ENCODE measurements around the gene GALNT9.

GALNT9 gene

DNA sequence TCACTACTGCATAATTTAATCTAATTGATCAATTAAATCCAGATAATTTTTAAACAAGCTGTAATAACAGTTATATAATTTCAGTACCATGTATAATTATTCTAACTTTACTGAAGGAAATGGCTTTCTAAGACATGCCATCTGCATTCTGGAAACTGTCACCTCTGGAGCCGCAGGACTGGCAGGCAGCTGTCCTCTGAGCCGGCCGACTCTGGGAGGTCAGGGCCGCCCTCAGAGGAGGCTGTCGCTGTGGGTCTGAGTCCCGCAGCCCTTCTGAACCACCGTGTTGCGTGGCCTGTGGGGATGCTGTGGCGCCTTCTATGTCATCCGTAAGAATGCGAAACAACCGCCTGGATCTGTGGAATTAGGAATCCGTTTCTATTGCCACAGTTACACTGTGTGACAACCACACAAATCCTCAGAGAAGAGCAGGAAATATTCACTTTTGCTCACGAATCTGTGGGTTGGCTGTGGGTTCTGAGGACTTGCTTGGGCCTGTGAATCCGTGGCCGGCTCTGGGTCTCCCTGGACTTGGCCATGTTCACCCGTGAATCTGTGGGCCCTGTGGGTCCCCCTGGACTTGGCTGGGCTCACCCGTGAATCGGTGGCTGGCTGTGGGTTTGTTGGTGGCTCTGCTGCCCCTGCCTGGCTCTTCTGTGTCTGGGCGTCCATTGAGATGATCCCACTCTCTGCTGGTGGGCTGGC, 17.2 kb upstream of the GALNT9 start:
- TF ChIP-seq, protein P1, sequence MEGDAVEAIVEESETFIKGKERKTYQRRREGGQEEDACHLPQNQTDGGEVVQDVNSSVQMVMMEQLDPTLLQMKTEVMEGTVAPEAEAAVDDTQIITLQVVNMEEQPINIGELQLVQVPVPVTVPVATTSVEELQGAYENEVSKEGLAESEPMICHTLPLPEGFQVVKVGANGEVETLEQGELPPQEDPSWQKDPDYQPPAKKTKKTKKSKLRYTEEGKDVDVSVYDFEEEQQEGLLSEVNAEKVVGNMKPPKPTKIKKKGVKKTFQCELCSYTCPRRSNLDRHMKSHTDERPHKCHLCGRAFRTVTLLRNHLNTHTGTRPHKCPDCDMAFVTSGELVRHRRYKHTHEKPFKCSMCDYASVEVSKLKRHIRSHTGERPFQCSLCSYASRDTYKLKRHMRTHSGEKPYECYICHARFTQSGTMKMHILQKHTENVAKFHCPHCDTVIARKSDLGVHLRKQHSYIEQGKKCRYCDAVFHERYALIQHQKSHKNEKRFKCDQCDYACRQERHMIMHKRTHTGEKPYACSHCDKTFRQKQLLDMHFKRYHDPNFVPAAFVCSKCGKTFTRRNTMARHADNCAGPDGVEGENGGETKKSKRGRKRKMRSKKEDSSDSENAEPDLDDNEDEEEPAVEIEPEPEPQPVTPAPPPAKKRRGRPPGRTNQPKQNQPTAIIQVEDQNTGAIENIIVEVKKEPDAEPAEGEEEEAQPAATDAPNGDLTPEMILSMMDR (IDR thresholded peaks at IDR 0.05; ENCODE audit: low read depth, low read length), result no peak
- DNase-seq (ENCODE audit: low read depth in 2 of 2), result no peak
- no peak overlapping the region for H3K4me3 ChIP-seq (replicated peaks in 1 of 2; ENCODE audit: low read depth in 2 of 2, low read length in 2 of 2)

DNA sequence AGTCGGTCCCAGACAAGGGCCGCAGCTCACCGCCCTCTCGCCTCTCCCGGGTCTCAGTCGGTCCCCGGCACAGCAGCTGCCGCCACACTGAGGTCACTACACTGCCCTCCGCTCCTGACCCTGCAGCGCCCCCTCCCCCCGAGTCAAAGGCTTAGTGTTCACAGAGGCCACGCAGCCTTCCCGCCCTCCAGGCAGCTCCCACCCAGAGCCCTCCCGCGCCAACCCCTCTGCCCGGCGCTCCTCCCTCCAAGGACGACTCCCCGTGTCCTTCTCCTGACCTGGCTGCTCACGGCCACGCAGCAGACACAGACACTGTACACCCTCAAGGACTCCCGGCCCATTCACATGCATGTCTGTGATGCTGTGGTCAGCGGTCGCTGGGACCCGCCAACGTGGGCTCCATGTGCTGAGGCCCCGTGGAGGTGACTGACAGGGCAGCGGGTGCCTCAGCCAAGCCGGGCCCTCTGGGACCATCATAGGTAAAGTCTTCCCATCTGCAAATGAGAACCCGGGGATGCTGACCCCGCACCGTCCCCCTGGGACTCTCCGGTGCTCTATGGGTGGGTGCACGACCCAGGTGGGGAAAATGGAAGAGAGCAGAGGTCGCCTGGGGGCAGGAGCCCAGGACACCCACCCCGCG, 16.3 kb upstream of the GALNT9 start:
- no peak for DNase-seq (ENCODE audit: low read depth in 2 of 2)
- TF ChIP-seq, protein P1 (IDR thresholded peaks at IDR 0.05; ENCODE audit: low read depth, low read length), result no peak

DNA sequence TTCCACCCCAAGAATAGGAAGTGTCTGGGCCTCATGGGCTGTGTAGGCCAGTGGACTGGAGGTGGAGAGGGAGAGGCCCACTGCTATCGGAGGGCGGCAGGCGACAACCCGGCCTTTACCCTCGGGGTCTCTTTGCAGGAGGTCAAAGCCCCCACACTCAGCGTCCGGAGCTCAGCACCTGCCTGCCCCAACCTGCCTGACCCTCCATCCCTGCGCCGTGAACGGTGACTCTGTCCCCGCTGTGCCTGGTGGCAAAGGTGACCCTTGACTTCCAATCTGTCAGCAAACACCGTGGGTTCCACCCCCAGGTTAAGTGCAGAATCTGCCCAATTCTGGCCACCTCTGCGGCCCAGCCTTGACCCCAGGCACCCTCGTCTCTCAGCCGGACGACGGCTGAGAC, 15.7 kb upstream of the GALNT9 start:
- TF ChIP-seq, protein P1 (IDR thresholded peaks at IDR 0.05; ENCODE audit: low read depth, low read length), result no peak
- DNase-seq (ENCODE audit: low read depth in 2 of 2), result no peak
- no peak overlapping the region for H3K4me3 ChIP-seq (replicated peaks in 1 of 2; ENCODE audit: low read depth in 2 of 2, low read length in 2 of 2)

More for the DNA sequence above, 16.3 kb upstream of the GALNT9 start:
- H3K4me3 ChIP-seq (replicated peaks in 1 of 2; ENCODE audit: low read depth in 2 of 2, low read length in 2 of 2), result no peak overlapping the region

DNA sequence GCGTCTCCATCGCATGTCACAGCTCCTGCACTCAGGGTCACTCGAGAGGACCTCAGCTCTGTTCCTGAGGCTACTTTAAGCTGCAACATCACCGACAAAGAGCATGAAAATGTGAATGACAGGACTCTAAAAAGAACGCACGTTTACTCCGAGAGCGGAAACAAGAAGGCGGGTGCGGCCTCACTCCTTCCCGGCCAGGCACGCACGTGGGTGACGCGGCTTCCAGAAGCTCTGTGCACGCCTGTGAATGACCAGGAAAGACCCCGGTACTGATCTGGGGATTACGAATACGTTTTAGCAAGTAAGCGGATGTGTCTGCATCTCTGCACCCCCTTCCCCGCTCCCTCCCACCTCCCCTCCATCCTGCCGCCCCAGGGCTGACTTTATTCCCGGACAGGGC, 15.2 kb upstream of the GALNT9 start:
- H3K4me3 ChIP-seq (replicated peaks in 1 of 2; ENCODE audit: low read depth in 2 of 2, low read length in 2 of 2), result no peak overlapping the region
- TF ChIP-seq, protein P1 (IDR thresholded peaks at IDR 0.05; ENCODE audit: low read depth, low read length), result no peak
- DNase-seq (ENCODE audit: low read depth in 2 of 2), result no peak

GRCh38 chr12:132344181-132344580, 14.8 kb upstream of the GALNT9 start:
- DNase-seq (ENCODE audit: low read depth in 2 of 2), result no peak
- H3K4me3 ChIP-seq (replicated peaks in 1 of 2; ENCODE audit: low read depth in 2 of 2, low read length in 2 of 2), result no peak overlapping the region
- TF ChIP-seq, protein P1 (IDR thresholded peaks at IDR 0.05; ENCODE audit: low read depth, low read length), result no peak

DNA sequence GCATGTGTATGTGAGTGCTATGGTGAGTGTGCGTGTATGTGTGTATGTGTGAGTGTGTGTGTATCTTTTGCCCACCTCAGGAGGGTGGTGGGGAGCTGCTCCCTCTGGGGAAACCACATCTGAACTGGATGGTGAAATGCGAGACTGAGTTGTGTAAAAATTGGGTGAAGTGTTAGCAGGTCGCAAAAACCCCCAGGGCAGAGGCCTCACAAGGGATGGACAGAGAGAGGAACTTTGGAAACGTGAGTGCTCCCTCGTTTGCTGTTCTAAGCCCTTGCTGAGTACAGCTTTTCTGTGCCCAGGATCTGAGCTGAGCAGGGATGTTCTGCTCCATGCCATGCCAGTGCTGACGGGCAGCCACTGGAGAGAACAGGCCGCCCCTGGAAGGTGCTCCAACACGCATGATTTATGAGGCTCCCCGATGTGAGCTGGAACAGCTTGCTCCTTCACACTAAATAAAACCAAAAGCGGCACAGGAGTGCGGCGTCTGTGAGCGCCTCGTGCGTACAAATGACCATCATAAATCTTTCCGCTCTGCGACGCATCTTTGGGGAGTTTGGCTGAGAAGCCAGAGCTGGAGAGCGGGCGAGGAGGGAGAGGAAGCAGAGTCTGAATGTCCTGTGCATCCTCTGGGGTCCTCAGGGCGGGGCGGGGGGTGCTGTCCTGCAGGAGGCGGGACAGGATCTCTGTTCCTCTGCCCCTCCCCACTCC, 14.1 kb upstream of the GALNT9 start:
- H3K4me3 ChIP-seq (replicated peaks in 1 of 2; ENCODE audit: low read depth in 2 of 2, low read length in 2 of 2), result no peak overlapping the region
- DNase-seq (ENCODE audit: low read depth in 2 of 2), result no peak
- TF ChIP-seq, protein P1 (IDR thresholded peaks at IDR 0.05; ENCODE audit: low read depth, low read length), result no peak

Data from cardiac fibroblast (primary cell).